Parathyroid adenoma (tissue), 2 donors: Measurements from ENCODE around the gene ABHD16B.
"Not testable (repeated sequence)": the region's sequence is repeated elsewhere in the genome, so short reads cannot be mapped to it uniquely, and the experiment has no call there.

ENCODE experiments used
- H2AFZ ChIP-seq: fragments of 300-600 bp; sonication (generic); one replicate; pipeline ENCODE4 v1.7.0; 2017; ENCODE audit warnings: antibody characterized with exemption, mild to moderate bottlenecking
- H3K27ac ChIP-seq: fragments of 300-600 bp; sonication (generic); one replicate; pipeline ENCODE4 v1.7.0; 2017
- H3K27me3 ChIP-seq: fragments of 300-600 bp; sonication (generic); one replicate; pipeline ENCODE4 v1.7.0; 2017; ENCODE audit warnings: low read length; ENCODE audit not compliant: control insufficient read depth, insufficient read depth
- H3K36me3 ChIP-seq: fragments of 300-600 bp; sonication (generic); one replicate; pipeline ENCODE4 v1.7.0; 2017; ENCODE audit warnings: low read length; ENCODE audit not compliant: control insufficient read depth, insufficient read depth
- H3K4me1 ChIP-seq: fragments of 300-600 bp; sonication (generic); one replicate; pipeline ENCODE4 v1.7.0; 2017; ENCODE audit warnings: control low read depth
- H3K4me2 ChIP-seq: fragments of 300-600 bp; sonication (generic); one replicate; pipeline ENCODE4 v1.7.0; 2017; ENCODE audit warnings: low read length
- H3K4me3 ChIP-seq: fragments of 300-600 bp; sonication (generic); one replicate; pipeline ENCODE4 v1.7.0; 2017; ENCODE audit warnings: low read depth, low read length
- H3K79me2 ChIP-seq: fragments of 300-600 bp; sonication (generic); one replicate; pipeline ENCODE4 v1.7.0; 2017; ENCODE audit warnings: control low read depth
- H3K9ac ChIP-seq: fragments of 300-600 bp; sonication (generic); one replicate; pipeline ENCODE4 v1.7.0; 2017; ENCODE audit warnings: mild to moderate bottlenecking
- H3K9me3 ChIP-seq: fragments of 300-600 bp; sonication (generic); one replicate; pipeline ENCODE4 v1.7.0; 2017; ENCODE audit warnings: low read length; ENCODE audit not compliant: control insufficient read depth
- TF ChIP-seq, protein P1 (sequence below): fragments of 300-600 bp; sonication (generic); IDR thresholded peaks from one replicate; pipeline ENCODE4 v1.7.0; 2017; ENCODE audit warnings: antibody characterized with exemption, mild to moderate bottlenecking
- donor health status: primary hyperparathyroidism.

The ABHD16B gene

DNA sequence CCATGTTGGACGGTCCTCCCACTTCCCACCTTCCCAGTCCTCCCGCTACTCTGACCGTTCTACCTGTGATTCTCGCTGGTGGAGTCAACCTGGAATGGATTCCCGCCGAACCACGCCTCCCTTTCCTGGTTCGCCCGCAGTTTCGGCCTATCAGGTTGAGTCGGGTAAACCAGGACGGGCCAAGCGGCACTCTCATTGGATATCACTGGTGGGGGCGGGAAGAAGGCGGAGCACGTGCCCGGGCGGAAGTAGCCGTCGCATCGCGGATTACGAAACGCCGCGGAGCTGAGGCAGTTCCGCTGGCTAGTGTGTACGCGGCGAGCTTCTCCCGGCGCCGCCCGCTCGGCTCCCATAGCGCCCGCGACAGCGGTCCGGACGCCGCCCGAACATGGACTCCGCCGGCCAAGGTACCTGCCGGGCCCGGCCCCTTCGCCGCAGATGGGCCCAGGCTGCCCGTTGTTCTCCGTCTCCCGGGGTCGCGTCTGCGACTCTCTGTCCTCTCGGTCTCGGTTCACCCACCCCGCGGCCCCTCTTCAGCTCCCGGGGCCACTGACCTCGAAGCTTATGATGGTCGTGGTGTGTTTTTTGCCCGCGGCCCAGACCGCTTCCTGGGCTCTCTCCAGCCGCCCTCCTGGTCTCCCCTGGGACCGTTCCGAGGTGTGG lies 3.8 kb downstream of the ABHD16B start, which contains the start of gene TPD52L2:
TPD52L2 (plus strand) TSS at position 293 of the 663 bp plus-strand sequence; CDS start at position 389, 96 bp downstream.
- Histone ChIP-seq H3K4me1 (peaks cover 5% of the 10 kb centered on the region), H3K9ac (peak within 1 kb of the TSS; percentile 90), H3K27ac (peak within 1 kb of the TSS; percentile 77), H3K79me2 (peaks cover 33% of the 10 kb centered on the region), H3K9me3 (no peaks in the 10 kb centered on the region), H3K4me3 (peak within 1 kb of the TSS; percentile 93), H3K27me3 (no peaks in the 10 kb centered on the region), H3K36me3 (no peaks in the 10 kb centered on the region), H2AFZ (peak within 1 kb of the TSS; percentile 96), H3K4me2 (peak within 1 kb of the TSS; percentile 93)
- TF ChIP-seq, protein P1, sequence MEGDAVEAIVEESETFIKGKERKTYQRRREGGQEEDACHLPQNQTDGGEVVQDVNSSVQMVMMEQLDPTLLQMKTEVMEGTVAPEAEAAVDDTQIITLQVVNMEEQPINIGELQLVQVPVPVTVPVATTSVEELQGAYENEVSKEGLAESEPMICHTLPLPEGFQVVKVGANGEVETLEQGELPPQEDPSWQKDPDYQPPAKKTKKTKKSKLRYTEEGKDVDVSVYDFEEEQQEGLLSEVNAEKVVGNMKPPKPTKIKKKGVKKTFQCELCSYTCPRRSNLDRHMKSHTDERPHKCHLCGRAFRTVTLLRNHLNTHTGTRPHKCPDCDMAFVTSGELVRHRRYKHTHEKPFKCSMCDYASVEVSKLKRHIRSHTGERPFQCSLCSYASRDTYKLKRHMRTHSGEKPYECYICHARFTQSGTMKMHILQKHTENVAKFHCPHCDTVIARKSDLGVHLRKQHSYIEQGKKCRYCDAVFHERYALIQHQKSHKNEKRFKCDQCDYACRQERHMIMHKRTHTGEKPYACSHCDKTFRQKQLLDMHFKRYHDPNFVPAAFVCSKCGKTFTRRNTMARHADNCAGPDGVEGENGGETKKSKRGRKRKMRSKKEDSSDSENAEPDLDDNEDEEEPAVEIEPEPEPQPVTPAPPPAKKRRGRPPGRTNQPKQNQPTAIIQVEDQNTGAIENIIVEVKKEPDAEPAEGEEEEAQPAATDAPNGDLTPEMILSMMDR: no peak

DNA sequence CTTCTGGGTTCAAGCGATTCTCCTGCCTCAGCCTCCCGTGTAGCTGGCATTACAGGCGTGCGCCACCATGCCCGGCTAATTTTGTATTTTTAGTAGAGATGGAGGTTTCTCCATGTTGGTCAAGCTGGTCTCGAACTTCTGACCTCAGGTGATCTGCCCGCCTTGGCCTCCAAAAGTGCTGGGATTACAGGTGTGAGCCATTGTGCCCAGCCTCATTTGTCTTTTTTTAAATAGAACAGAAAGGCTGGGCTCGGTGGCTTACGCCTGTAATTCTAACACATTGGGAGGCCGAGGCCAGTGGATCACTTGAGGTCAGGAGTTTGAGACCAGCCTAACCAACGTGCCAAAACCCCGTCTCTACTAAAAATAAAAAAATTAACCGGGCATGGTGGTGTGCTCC lies 5.7 kb downstream of the ABHD16B start:
- H3K9ac ChIP-seq, H2AFZ ChIP-seq, H3K9me3 ChIP-seq, H3K4me3 ChIP-seq, H3K27me3 ChIP-seq, H3K27ac ChIP-seq, H3K4me1 ChIP-seq, H3K36me3 ChIP-seq, H3K4me2 ChIP-seq: not testable (repeated sequence)
- peaks cover 42% of the 10 kb centered on the region for H3K79me2 ChIP-seq

DNA sequence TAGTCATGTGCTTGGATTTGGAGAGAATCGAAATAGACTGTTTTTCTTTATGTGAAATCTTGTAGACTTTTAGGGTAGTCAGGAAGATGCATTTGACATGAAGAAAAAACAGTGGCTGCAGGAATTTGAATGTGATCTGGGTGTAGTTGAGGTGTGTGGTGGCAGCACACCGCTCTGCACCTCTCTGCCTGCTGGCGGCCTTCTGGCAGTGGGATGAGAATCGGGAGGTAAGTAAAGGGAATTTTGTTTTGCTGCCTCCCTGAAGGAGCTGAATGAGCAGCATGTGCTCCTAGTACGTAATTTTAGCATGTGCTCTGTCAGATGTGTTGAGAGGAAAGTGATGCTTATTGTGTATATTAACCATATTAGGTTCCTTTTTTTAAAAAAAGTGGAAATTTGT lies 7.0 kb downstream of the ABHD16B start:
- Histone ChIP-seq H3K36me3 (no peaks in the 10 kb centered on the region), H3K79me2 (peaks cover 53% of the 10 kb centered on the region), H3K27ac (no peak overlapping the region), H3K9me3 (no peaks in the 10 kb centered on the region), H3K4me3 (no peak overlapping the region), H3K4me1 (peaks cover 5% of the 10 kb centered on the region), H2AFZ (no peak overlapping the region), H3K9ac (no peak overlapping the region), H3K4me2 (no peak overlapping the region), H3K27me3 (no peaks in the 10 kb centered on the region)
- TF ChIP-seq, protein P1: no peak

DNA sequence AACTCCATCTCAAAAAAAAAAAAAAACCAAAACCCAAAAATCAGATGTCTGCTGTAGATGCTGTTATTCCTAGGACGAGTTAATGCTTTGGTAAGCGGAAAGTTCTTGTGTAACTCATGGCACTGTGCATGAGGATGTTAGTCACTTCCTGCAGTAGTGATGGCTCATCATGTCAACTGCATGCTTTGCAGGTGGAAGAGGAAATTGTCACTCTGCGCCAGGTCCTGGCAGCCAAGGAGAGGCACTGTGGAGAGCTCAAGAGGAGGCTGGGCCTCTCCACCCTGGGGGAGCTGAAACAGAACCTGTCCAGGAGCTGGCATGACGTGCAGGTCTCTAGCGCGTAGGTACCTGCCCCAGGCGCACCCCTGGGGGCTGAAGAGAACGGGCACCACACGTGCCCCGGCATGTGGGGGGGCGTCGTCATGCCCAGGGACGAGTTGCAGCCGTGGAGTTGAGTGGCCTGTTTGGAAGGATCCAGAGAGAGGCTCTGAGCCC lies 12.2 kb downstream of the ABHD16B start:
- Histone ChIP-seq H3K27me3 (no peaks in the 10 kb centered on the region), H3K9ac (no peak overlapping the region), H3K4me1 (no peaks in the 10 kb centered on the region), H3K79me2 (peaks cover 69% of the 10 kb centered on the region), H3K36me3 (no peaks in the 10 kb centered on the region), H2AFZ (no peak overlapping the region), H3K4me2 (no peak overlapping the region), H3K9me3 (no peaks in the 10 kb centered on the region), H3K4me3 (no peak overlapping the region), H3K27ac (peak overlapping the region; percentile 11)
- TF ChIP-seq, protein P1: no peak

DNA sequence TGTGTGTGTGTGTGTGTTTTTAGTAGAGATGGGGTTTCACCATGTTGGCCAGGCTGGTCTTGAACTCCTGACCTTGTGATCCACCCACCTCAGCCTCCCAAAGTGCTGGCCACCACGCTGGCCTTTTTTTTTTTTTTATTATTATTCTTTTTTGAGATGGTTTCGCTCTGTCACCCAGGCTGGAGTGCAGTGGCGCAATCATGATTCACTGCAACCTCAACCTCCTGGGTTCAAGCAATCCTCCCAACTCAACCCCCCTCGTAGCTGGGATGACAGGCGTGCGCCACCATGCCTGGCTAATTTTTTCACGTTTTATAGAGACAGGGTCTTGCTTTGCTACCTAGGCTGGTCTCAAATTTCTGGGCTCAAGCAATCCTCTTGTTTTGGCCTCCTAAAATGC lies 12.9 kb downstream of the ABHD16B start:
- H3K9me3 ChIP-seq, H3K4me1 ChIP-seq, H3K4me2 ChIP-seq, H2AFZ ChIP-seq, H3K36me3 ChIP-seq, H3K27ac ChIP-seq, H3K9ac ChIP-seq, H3K27me3 ChIP-seq, H3K4me3 ChIP-seq: not testable (repeated sequence)
- peaks cover 70% of the 10 kb centered on the region for H3K79me2 ChIP-seq
